Fibroblast of lung (primary cell): ENCODE results near the gene IRF4.

Experiments used
- EZH2 ChIP-seq: IDR thresholded peaks from 2 replicates; pipeline ENCODE4 v1.5.1; 2012; ENCODE audit warnings: low read length, control low read depth, mild to moderate bottlenecking; ENCODE audit errors: missing control alignments
- TF ChIP-seq, protein P1 (sequence below), 2 donors: IDR thresholded peaks in 1 of 2; conservative IDR thresholded peaks in 1 of 2; 1 replicate in 1 of 2; 2 replicates in 1 of 2; pipeline ENCODE4 v1.5.1; 2011 to 2012; ENCODE audit warnings: low read length in 2 of 2, control low read depth in 1 of 2, inconsistent platforms in 1 of 2, low read depth in 1 of 2, mild to moderate bottlenecking in 1 of 2

DNA sequence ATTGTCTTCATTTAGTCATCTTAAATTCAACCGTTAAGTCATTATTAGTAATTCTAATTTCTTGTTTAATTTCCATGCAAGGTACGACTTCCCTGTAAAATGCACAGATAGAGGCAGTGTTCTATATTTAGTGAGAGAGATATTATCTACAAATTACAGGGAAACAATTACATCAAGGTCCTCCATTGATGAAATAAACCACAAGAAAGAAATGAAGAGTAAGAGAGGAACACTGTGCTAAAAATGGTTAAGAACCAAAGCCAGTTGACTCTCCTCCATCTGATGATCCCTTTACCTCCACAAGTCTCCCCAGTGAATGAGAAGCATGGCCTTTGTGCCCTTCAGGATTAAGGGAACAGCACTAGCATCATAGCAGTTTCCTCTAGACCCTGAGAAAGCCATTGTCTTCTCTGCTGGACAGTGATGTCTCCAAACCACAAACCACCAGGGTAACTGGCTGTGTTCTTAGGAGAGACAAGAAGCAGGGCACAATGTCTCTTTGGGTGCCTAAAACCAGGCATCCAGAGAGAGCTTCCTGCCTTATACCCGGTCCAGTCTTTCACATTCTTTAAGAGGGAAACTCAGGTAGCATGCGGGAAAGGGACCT is 38.1 kb downstream of the IRF4 start:
- TF ChIP-seq, protein P1, sequence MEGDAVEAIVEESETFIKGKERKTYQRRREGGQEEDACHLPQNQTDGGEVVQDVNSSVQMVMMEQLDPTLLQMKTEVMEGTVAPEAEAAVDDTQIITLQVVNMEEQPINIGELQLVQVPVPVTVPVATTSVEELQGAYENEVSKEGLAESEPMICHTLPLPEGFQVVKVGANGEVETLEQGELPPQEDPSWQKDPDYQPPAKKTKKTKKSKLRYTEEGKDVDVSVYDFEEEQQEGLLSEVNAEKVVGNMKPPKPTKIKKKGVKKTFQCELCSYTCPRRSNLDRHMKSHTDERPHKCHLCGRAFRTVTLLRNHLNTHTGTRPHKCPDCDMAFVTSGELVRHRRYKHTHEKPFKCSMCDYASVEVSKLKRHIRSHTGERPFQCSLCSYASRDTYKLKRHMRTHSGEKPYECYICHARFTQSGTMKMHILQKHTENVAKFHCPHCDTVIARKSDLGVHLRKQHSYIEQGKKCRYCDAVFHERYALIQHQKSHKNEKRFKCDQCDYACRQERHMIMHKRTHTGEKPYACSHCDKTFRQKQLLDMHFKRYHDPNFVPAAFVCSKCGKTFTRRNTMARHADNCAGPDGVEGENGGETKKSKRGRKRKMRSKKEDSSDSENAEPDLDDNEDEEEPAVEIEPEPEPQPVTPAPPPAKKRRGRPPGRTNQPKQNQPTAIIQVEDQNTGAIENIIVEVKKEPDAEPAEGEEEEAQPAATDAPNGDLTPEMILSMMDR (conservative IDR thresholded peaks at IDR 0.05 in 1 of 2, IDR thresholded peaks at IDR 0.05 in 1 of 2; ENCODE audit: low read depth in 1 of 2, low read length in 2 of 2) = no peak
- TF ChIP-seq EZH2 = no peak
